ENCODE measurements around the gene NHLH1. TPM values are rescaled to one million over a fixed set of nuclear protein-coding genes. Genes with fewer than 3 reads are reported as not detected.

NHLH1 gene
- total RNA-seq, 2 donors from 2014 or later, result 0.14 TPM; not detected in 1

GRCh38 chr1:160357286-160358002, 9.4 kb upstream of the NHLH1 start:
- intact Hi-C loops (cut with DNase I), result no loop called here
- no peak for DNase-seq (ENCODE audit: low spot score)

- intact Hi-C loops (cut with DNase I), result no loop called here
- no peak for DNase-seq (ENCODE audit: low spot score)
Observed at GRCh38 chr1:160358073-160358472, 8.8 kb upstream of the NHLH1 start.

DNA sequence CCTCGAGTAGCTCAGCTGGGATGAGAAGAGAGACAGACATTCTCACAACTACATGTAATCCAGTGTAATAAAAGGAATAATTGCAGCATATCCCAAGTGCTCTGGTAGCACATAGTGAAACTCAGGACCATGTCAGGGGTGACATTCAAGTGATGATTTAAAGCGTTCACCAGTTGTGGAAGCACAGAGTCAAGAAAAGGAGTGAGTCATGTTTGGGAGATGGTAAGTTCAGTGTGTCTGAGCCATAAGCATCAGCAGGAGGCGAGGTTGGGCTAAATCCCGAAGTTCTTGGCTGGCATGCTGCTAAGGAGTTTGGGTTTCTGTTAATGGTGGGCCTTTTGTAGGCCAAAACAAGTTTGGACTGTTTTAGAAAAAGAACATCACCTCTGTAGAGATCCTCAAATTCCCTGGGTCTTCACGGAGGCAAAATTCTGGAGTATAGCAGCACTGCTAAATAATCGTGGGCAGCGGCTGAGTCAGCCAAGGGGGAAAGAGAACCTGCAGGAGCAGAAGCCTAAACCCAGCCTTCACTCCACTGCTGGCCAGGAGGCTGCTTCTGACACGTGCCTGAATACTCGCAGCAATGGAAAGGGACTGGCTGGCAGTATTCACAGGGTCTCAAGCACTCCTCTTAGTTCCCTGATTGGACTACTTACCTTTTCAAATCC, 7.2 kb upstream of the NHLH1 start:
- no peak for DNase-seq (ENCODE audit: low spot score)
- intact Hi-C loops (cut with DNase I), result no loop called here

DNA sequence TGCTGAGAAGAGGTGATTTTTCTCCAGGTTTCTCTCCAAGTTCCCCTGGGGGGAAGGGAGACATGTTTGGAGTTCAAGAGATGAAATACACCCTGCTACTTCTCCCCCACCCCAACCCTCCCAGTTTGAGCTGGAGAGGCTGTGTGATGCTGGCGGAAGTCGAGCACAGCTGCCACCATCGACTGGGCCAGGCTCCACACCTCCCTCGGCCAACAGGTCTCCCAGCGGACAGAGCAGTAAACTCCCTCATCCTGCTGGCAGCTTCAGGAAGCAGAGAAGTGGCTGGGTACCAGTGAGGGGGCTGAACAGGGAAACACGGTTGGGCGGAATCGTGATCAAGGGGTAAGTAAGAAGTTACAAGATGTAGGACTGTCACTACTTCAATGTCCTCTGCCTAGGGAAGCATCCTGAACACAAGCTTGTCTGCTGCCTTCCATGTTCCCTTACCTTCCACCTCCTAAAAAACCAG, 6.6 kb upstream of the NHLH1 start:
- DNase-seq (ENCODE audit: low spot score), result no peak
- intact Hi-C loops (cut with DNase I), result no loop called here

DNA sequence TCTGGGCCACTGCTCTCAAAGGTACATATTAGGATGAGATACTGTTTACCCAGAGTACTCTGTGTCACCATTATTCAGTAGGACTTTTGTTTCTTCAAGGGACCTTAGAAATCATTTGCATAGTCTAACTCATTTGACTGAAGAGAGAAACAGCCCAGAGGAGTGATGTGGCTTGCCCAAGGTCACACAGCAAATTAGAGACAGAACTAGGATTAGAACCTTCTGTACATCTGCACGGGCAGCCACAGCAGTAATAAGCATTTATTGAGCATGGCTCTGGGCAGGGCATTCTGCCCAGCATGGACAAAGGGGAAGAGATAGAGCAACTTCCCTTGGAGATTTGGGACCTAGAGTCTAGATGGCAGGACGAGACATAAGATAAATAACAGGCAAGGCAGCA, 5.7 kb upstream of the NHLH1 start:
- no peak for DNase-seq (ENCODE audit: low spot score)
- intact Hi-C loops (cut with DNase I), result no loop called here

GRCh38 chr1:160361814-160362167, 5.1 kb upstream of the NHLH1 start:
- intact Hi-C loops (cut with DNase I), result no loop called here
- DNase-seq (ENCODE audit: low spot score), result no peak

GRCh38 chr1:160362168-160362957, 4.5 kb upstream of the NHLH1 start:
- intact Hi-C loops (cut with DNase I), result no loop called here
- no peak for DNase-seq (ENCODE audit: low spot score)

DNA sequence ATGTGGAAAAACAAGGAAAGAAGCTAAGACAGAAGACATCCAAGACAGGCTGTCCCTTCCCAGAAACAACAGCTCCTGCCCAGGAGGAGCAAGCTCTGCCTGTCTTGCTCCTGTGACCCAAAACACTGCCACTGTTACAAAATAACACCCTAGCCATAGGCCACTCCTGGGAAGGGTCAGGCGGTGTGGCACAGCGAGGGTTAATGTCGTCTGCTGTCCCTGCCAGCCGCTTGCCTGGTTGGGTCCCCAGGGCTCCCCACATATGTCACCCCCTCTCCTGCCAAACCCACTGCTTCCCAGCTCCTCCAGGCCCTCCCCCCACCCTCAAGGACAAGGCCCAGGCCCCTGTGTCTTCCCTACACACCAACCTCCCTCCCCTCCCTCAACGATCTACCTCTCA, 3.9 kb upstream of the NHLH1 start:
- intact Hi-C loops (cut with DNase I), result no loop called here
- DNase-seq (ENCODE audit: low spot score), result no peak

- intact Hi-C loops (cut with DNase I), result no loop called here
Observed at GRCh38 chr1:160363951-160364735, 2.7 kb upstream of the NHLH1 start.

DNA sequence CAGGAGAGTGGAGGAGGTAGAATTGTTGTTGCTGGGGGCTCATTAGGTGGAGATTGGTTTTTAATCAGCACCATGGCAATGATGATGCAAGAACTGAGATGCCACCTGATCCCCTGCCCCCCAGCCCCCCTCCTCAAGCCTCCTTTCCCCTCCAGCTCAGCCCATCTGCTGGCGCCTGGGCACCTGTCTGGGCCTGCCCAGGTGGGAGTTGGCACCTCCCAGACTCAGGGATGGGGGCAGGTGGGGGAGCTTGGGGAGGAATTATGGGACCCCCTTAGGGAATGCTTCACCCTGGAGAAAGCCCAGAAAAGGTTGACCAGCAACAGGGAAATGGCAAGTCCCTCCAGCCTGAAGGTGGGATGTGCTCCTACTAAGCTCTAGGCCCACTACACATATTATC, 1.5 kb upstream of the NHLH1 start:
- intact Hi-C loops (cut with DNase I), result no loop called here
- DNase-seq (ENCODE audit: low spot score), result no peak

More at GRCh38 chr1:160363951-160364735, 2.7 kb upstream of the NHLH1 start:
- no peak for DNase-seq (ENCODE audit: low spot score)

GRCh38 chr1:160367516-160367900, 637 bp downstream of the NHLH1 start:
- intact Hi-C loops (cut with DNase I), result no loop called here
- DNase-seq (ENCODE audit: low spot score), result no peak

DNA sequence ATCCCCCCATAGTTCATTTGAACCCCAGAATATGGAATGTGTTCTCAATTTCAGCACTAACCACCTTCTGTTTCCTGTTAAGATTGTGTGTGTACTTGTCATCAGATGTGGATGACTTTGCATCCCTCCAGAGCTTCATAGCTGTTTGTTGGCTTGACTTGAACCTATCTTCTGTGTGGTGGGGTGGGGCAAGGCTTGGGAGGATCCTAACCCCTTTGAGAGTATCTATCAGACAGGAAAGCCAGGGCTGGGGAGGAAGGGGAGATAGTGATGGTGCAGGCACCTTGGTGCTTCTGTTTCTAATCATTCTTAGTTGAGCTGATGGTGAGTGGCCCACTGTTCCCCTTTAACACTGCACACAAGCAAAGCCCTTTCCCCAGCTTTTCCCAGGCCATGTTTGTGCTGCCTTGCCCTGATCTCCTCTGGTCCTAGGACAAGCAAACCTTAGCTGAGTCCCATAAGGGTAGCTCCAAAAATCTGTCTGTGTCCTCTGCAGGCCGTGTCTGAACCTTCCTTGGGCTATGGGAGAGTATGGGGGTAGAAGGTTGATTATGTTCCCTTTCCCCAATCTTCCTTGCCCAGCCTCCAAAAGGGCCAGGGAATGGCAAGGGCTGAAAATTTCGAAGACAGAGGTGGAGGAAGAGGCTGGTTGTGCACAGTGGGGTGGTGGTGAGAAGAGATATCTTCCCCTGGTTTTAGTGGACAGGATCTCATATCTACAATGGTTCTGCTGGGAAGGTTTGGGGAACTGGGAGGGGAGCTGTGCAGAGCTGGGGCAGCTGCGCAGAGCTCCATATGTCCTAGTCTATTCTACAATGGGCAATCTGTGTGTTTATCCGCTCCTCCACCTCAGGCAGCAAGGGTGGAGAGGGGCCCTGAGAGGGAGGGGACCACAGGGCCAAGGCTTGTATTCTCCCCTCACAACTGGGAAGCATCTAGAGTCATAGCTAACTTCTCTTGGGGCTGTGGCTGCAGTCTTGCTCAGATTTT, 1.4 kb downstream of the NHLH1 start:
- no peak for DNase-seq (ENCODE audit: low spot score)
- intact Hi-C loops (cut with DNase I), result no loop called here

DNA sequence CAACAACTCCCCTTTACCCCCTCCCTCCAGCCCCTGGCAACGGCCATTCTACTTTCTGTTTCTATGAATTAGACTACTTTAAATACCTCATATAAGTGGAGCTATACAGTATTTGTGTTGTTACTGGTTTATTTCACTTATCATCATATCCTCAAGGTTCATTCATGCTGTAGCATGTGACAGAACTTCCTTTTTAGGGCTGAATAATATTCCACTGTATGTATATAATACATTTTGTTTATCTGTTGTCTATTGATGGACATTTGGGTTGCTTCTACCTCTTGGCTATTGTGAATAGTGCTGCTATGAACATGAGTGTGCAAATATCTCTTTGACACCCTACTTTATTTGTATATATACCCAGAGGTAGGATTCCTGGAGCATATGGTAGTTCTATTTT, 2.2 kb downstream of the NHLH1 start:
- intact Hi-C loops (cut with DNase I), result no loop called here
- DNase-seq (ENCODE audit: low spot score), result no peak

GRCh38 chr1:160370561-160371345, 3.9 kb downstream of the NHLH1 start:
- DNase-seq (ENCODE audit: low spot score), result no peak
- intact Hi-C loops (cut with DNase I), result no loop called here

- intact Hi-C loops (cut with DNase I), result no loop called here
Observed at GRCh38 chr1:160371346-160371631, 4.4 kb downstream of the NHLH1 start.

DNA sequence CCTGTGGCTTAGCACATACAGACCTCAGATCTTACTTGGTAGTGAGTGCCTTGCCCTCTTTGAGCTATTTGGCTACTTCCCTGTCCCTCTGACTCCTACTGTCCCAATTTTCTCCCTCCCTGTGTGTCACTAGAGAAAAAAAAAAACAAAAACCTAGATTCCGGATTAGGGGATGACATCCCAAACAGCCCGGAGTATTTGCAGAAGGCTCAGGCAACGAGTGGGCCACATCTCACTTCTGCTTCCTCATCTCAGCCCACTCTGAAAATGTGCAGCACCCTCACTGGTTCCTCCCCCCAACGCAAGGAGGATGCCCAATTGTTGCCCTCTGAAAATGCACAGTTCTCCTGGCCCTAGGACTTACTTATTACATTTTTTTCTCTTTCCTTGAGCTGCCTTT, 4.9 kb downstream of the NHLH1 start:
- intact Hi-C loops (cut with DNase I), result no loop called here

More at GRCh38 chr1:160371346-160371631, 4.4 kb downstream of the NHLH1 start:
- DNase-seq (ENCODE audit: low spot score), result no peak

DNA sequence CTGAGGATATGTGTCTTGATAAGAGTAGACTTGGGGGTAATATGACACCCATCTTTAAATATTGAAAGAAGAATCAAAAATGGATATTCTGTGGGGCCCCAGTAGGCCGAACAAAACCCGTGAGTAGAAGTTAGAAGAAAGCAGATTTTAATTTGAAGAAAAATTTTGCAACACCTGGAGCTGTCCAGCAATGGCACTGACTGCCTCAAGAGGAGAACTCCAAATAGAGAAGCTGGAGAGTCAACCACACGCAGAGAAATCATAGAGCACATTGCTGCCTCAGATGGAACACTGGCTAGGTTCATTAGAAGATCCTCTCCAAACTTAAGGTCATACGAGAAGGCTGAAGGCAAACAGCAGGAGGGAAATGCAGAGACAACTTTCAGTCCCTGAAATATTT, 6.8 kb downstream of the NHLH1 start:
- DNase-seq (ENCODE audit: low spot score), result no peak
- intact Hi-C loops (cut with DNase I), result no loop called here

More for the DNA sequence above, 4.9 kb downstream of the NHLH1 start:
- DNase-seq (ENCODE audit: low spot score), result no peak

Data from posterior vena cava (tissue), 2 donors.